ENCODE results near the gene EXOC4.

- no peak for TF ChIP-seq CTCF (IDR thresholded peaks at IDR 0.05)
- no peak for TF ChIP-seq EP300 (IDR thresholded peaks at IDR 0.05)
- TF ChIP-seq POLR2A (IDR thresholded peaks at IDR 0.05): no peak
Measured at GRCh38 chr7:133274265-133274664, 21.4 kb downstream of the EXOC4 start.
